ENCODE results near the gene CELSR1. TPM values are rescaled to one million over a fixed set of nuclear protein-coding genes. Genes with fewer than 3 reads are reported as not detected.

The CELSR1 gene
- total RNA-seq, 2 experiments from 2014 or later: 1.0 to 1.1 TPM

DNA sequence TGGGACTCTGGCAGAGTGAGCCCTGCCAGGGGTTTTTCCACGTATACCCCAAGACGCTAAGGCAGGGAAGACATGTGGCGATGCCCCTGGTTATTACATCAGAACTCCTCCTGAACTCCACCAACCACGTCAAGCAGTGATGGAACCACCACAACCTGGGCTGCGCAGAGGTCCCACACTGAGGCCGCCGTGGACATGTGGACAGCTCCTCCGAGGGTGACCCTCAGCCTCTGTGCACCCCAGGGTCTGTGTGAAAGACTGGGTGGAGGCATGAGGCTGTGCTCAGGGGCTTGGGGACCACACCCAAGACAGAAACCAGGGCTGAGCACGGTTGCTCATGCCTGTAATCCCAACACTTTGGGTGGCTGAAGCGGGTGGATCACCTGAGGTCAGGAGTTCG is 149.7 kb downstream of the CELSR1 start:
- intact Hi-C loops (cut with DNase I, micrococcal nuclease): no loop called here
- no peaks in the 10 kb centered on the region for H3K9me3 ChIP-seq (ENCODE audit: control insufficient read depth in 1 of 2, insufficient read depth in 1 of 2, low read length in 2 of 2)
- no peaks in the 10 kb centered on the region for H3K36me3 Mint-ChIP-seq (ENCODE audit: low read depth)
- H3K4me1 Mint-ChIP-seq (ENCODE audit: low read depth): no peaks in the 10 kb centered on the region
- ChIA-PET CTCF (no interaction called here), POLR2A (no interaction called here)
- H3K27me3 Mint-ChIP-seq: no peaks in the 10 kb centered on the region
- H3K36me3 ChIP-seq (ENCODE audit: insufficient read depth, low read length): no peaks in the 10 kb centered on the region
- H3K9me3 Mint-ChIP-seq: no peaks in the 10 kb centered on the region
- no peaks in the 10 kb centered on the region for H3K4me1 ChIP-seq (ENCODE audit: insufficient read depth, low read length)
- no peaks in the 10 kb centered on the region for H3K27me3 ChIP-seq (ENCODE audit: control insufficient read depth in 1 of 2, insufficient read depth in 2 of 2, low read length in 2 of 2)
- DNase-seq (no peak), ATAC-seq (ENCODE audit: poor library complexity) (no peak)
- no peak overlapping the region for H3K4me3 ChIP-seq (ENCODE audit: low read length)
- H3K4me3 Mint-ChIP-seq: no peak overlapping the region
- H3K27ac Mint-ChIP-seq: no peak overlapping the region
- H3K27ac ChIP-seq (ENCODE audit: low read depth in 1 of 2, low read length in 2 of 2): no peak overlapping the region
- no peak for TF ChIP-seq CTCF (IDR thresholded peaks at IDR 0.05)

DNA sequence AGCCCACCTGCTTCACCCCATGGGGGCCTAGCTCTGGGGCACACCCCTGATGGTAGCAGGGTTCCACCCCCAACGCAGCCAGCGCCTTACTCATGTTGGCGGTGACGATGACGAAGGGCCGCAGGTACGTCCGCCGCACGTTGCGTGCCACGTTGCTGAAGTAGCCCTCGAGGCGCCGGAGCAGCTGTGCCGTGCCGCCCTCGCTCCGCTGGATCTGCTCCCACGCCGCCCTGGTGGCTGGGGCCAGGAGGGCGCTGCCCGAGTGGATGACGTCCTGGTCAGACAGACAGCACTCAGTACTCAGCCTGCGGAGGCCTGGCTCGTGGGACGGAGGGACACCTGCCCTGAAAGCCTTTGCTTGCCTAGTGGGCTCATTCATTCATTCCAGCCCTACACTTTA is 151.1 kb downstream of the CELSR1 start:
- no peaks in the 10 kb centered on the region for H3K27me3 Mint-ChIP-seq
- no peaks in the 10 kb centered on the region for H3K27me3 ChIP-seq (ENCODE audit: control insufficient read depth in 1 of 2, insufficient read depth in 2 of 2, low read length in 2 of 2)
- no peak overlapping the region for H3K4me3 Mint-ChIP-seq
- H3K4me1 ChIP-seq (ENCODE audit: insufficient read depth, low read length): no peaks in the 10 kb centered on the region
- no peak for TF ChIP-seq CTCF (IDR thresholded peaks at IDR 0.05)
- no peak overlapping the region for H3K27ac ChIP-seq (ENCODE audit: low read depth in 1 of 2, low read length in 2 of 2)
- H3K36me3 Mint-ChIP-seq (ENCODE audit: low read depth): no peaks in the 10 kb centered on the region
- CTCF ChIA-PET: no interaction called here
- no peaks in the 10 kb centered on the region for H3K9me3 Mint-ChIP-seq
- POLR2A ChIA-PET: no interaction called here
- DNase-seq (no peak), ATAC-seq (ENCODE audit: poor library complexity) (no peak)
- no peak overlapping the region for H3K4me3 ChIP-seq (ENCODE audit: low read length)
- no peak overlapping the region for H3K27ac Mint-ChIP-seq
- H3K9me3 ChIP-seq (ENCODE audit: control insufficient read depth in 1 of 2, insufficient read depth in 1 of 2, low read length in 2 of 2): peaks cover 0 to 5% of the 10 kb centered on the region in 2 experiments
- intact Hi-C loops (cut with DNase I, micrococcal nuclease): no loop called here
- H3K36me3 ChIP-seq (ENCODE audit: insufficient read depth, low read length): no peaks in the 10 kb centered on the region
- H3K4me1 Mint-ChIP-seq (ENCODE audit: low read depth): no peaks in the 10 kb centered on the region

- Mint-ChIP-seq H3K9me3 (no peaks in the 10 kb centered on the region), H3K27me3 (no peaks in the 10 kb centered on the region), H3K36me3 (ENCODE audit: low read depth) (no peaks in the 10 kb centered on the region), H3K4me1 (ENCODE audit: low read depth) (no peaks in the 10 kb centered on the region), H3K4me3 (no peak overlapping the region), H3K27ac (no peak overlapping the region)
- Histone ChIP-seq H3K9me3 (ENCODE audit: control insufficient read depth in 1 of 2, insufficient read depth in 1 of 2, low read length in 2 of 2) (peaks cover 0 to 5% of the 10 kb centered on the region in 2 experiments), H3K4me1 (ENCODE audit: insufficient read depth, low read length) (no peaks in the 10 kb centered on the region), H3K27ac (ENCODE audit: low read depth in 1 of 2, low read length in 2 of 2) (no peak overlapping the region), H3K4me3 (ENCODE audit: low read length) (no peak overlapping the region), H3K36me3 (ENCODE audit: insufficient read depth, low read length) (no peaks in the 10 kb centered on the region), H3K27me3 (ENCODE audit: control insufficient read depth in 1 of 2, insufficient read depth in 2 of 2, low read length in 2 of 2) (no peaks in the 10 kb centered on the region)
- DNase-seq (no peak), ATAC-seq (ENCODE audit: poor library complexity) (no peak)
- POLR2A ChIA-PET: no interaction called here
- CTCF ChIA-PET: no interaction called here
- intact Hi-C loops (cut with DNase I, micrococcal nuclease): no loop called here
- TF ChIP-seq CTCF (IDR thresholded peaks at IDR 0.05): no peak
These were observed 154.9 kb downstream of the CELSR1 start for GRCh38 chr22:46382524-46382923.

All from CD4-positive, alpha-beta T cell (primary cell).